Upper lobe of left lung (tissue), 6 donors: ENCODE results near the gene AMZ1. TPM values are rescaled to one million over a fixed set of nuclear protein-coding genes. Genes with fewer than 3 reads are reported as not detected.
"Not testable (repeated sequence)": the region's sequence is repeated elsewhere in the genome, so short reads cannot be mapped to it uniquely, and the experiment has no call there.

Source experiments
- ATAC-seq, 2 donors: fragments of 200-7000 bp; cut with Tn5 transposase; one replicate each; pipeline ENCODE4 v1.9.1; 2022; ENCODE audit warnings: mild to moderate bottlenecking in 2 of 2, moderate library complexity in 2 of 2; ENCODE audit not compliant: low FRiP score in 2 of 2
- DNase-seq, 2 donors: peaks; one replicate each; pipeline ENCODE4 v3.0.0-alpha.2; 2019 to 2020
- H3K27ac ChIP-seq, 4 donors: fragments of 200-600 bp; sonication (generic); one replicate each; pipeline ENCODE4 v1.5.1; 2016 to 2019
- H3K27me3 ChIP-seq, 4 donors: fragments of 200-600 bp; sonication (generic); one replicate each; pipeline ENCODE4 v1.5.1; 2017 to 2019
- H3K36me3 ChIP-seq, 4 donors: fragments of 200-600 bp; sonication (generic); one replicate each; pipeline ENCODE4 v1.5.1; 2016 to 2019
- H3K4me1 ChIP-seq, 4 donors: fragments of 200-600 bp; sonication (generic); one replicate each; pipeline ENCODE4 v1.5.1; 2018 to 2019
- H3K4me3 ChIP-seq, 4 donors: fragments of 200-600 bp; sonication (generic); one replicate each; pipeline ENCODE4 v1.5.1; 2017 to 2019; ENCODE audit warnings: mild to moderate bottlenecking in 2 of 4, moderate library complexity in 1 of 4
- H3K9me3 ChIP-seq, 4 donors: fragments of 200-600 bp; sonication (generic); one replicate each; pipeline ENCODE4 v1.5.1; 2018 to 2019
- EP300 ChIP-seq, 4 donors: sonication (generic); formaldehyde crosslinking; IDR thresholded peaks; one replicate each; pipeline ENCODE4 v1.5.1; 2017; ENCODE audit warnings: antibody characterized with exemption in 4 of 4, control low read depth in 2 of 4
- POLR2A ChIP-seq, 4 donors: fragments of 450-650 bp; IDR thresholded peaks; one replicate each; pipeline ENCODE4 v1.5.1; 2016 to 2017; ENCODE audit warnings: antibody characterized with exemption in 4 of 4, mild to moderate bottlenecking in 2 of 4
- POLR2AphosphoS5 ChIP-seq, 2 donors: sonication (generic); formaldehyde crosslinking; IDR thresholded peaks; one replicate each; pipeline ENCODE4 v1.5.1; 2017; ENCODE audit warnings: antibody characterized with exemption in 2 of 2
- WGBS, 2 donors: methylation state at CpG; one replicate each; pipeline ENCODE4 v1.1.5; 2017 to 2018; 5-methylcytosine and 5-hydroxymethylcytosine counted together
- total RNA-seq, 6 donors: library from RNA; depleted of rRNA in 4 of 6; stranded (reverse); fragments of >200 nt in 4 of 6; gene quantifications; one replicate each; pipeline versions ENCODE4 v1.1.0 to v1.2.1, GENCODE V29; 2016 to 2021
- TF ChIP-seq, protein P1 (sequence below), 6 experiments: fragments of 450-650 bp in 4 of 6; fragments of 200-600 bp in 2 of 6; sonication (generic) in 2 of 6; IDR thresholded peaks; one replicate each; pipeline ENCODE4 v1.5.1; 2016 to 2019; ENCODE audit warnings: antibody characterized with exemption in 6 of 6
- donor health status: DM: no; HTN: no; CAD: no; lungs with moderate emphysema.
- donor health status: DM: no; HTN: yes; CAD: no; lungs with severe emphysema.

Gene AMZ1
- total RNA-seq, 6 donors from 2014 or later: 0.30 to 16.6 (median 5.3) TPM

DNA sequence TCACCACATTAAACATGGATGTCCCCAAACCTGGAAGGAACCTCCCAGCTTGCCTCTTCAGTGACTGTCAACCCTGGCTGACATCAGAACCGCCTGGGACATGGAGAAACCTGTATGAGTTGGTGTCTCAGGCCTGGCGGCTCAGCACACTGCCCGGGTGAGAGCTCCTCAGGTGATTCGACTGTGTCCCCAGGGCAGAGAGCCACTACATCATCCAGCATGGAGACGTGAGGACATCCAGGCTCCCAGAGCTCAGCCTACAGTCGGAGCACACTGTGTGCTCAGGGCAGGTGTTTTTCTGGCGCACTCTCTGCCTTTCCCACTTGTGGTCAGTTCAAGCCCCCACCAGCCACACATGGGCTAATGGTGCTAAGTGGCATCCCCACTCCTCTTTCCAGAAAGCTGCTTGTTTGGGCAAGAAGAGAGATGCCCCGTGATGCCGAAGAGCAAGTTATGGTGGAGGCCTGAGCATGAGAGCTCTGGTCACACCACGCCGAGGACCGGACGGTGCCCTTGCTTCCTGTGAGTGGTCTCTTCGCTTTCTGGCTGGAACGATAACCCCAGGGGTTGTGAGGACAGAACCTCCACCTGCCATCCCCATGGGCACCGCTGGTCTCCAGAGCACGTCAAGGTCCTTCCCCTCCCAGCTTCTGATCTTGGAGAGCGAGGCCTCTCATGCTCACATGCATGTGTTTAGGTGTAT is 38.5 kb downstream of the AMZ1 start:
- no peak for DNase-seq
- 92 to 95% methylated on average over 9 to 18 of the region's 18 CpGs for WGBS, 2 donors
- peaks cover 0 to 49% (median 10%) of the 10 kb centered on the region in 4 donors for H3K36me3 ChIP-seq

DNA sequence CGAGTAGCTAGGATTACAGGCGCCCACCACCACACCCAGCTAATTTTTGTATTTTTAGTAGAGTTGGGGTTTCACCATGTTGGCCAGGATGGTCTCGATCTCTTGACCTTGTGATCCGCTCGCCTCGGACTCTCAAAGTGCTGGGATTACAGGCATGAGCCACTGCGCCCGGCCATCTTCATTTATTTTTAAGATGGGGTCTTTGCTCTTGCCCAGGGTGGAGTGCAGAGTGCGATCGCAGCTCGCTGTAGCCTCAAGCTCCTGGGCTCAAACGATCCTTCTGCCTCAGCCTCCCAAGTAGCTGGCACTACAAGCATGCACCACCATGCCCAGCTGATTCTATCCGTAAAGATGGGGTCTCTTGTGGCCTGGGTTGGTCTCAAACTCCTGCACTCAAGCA is 39.2 kb downstream of the AMZ1 start:
- H3K27ac ChIP-seq, H3K27me3 ChIP-seq, DNase-seq, ATAC-seq, H3K4me3 ChIP-seq, H3K9me3 ChIP-seq: not testable (repeated sequence)
- peaks cover 0 to 50% (median 10%) of the 10 kb centered on the region in 4 donors for H3K36me3 ChIP-seq
- H3K4me1 ChIP-seq: peaks cover 3 to 15% (median 12%) of the 10 kb centered on the region in 4 donors
- 88 to 92% methylated on average over 13 of the region's 13 CpGs for WGBS, 2 donors

More for the DNA sequence above, 38.5 kb downstream of the AMZ1 start:
- TF ChIP-seq POLR2AphosphoS5 (IDR thresholded peaks at IDR 0.05): no peak
- TF ChIP-seq EP300 (IDR thresholded peaks at IDR 0.05): no peak
- no peak for TF ChIP-seq POLR2A (IDR thresholded peaks at IDR 0.05)
- TF ChIP-seq, protein P1, sequence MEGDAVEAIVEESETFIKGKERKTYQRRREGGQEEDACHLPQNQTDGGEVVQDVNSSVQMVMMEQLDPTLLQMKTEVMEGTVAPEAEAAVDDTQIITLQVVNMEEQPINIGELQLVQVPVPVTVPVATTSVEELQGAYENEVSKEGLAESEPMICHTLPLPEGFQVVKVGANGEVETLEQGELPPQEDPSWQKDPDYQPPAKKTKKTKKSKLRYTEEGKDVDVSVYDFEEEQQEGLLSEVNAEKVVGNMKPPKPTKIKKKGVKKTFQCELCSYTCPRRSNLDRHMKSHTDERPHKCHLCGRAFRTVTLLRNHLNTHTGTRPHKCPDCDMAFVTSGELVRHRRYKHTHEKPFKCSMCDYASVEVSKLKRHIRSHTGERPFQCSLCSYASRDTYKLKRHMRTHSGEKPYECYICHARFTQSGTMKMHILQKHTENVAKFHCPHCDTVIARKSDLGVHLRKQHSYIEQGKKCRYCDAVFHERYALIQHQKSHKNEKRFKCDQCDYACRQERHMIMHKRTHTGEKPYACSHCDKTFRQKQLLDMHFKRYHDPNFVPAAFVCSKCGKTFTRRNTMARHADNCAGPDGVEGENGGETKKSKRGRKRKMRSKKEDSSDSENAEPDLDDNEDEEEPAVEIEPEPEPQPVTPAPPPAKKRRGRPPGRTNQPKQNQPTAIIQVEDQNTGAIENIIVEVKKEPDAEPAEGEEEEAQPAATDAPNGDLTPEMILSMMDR (IDR thresholded peaks at IDR 0.05): no peak
- ATAC-seq: no peak
- H3K9me3 ChIP-seq: no peaks in the 10 kb centered on the region
- no peaks in the 10 kb centered on the region for H3K27me3 ChIP-seq
- H3K4me1 ChIP-seq: peaks cover 3 to 15% (median 12%) of the 10 kb centered on the region in 4 donors
- H3K27ac ChIP-seq: no peak overlapping the region
- H3K4me3 ChIP-seq: no peak overlapping the region

DNA sequence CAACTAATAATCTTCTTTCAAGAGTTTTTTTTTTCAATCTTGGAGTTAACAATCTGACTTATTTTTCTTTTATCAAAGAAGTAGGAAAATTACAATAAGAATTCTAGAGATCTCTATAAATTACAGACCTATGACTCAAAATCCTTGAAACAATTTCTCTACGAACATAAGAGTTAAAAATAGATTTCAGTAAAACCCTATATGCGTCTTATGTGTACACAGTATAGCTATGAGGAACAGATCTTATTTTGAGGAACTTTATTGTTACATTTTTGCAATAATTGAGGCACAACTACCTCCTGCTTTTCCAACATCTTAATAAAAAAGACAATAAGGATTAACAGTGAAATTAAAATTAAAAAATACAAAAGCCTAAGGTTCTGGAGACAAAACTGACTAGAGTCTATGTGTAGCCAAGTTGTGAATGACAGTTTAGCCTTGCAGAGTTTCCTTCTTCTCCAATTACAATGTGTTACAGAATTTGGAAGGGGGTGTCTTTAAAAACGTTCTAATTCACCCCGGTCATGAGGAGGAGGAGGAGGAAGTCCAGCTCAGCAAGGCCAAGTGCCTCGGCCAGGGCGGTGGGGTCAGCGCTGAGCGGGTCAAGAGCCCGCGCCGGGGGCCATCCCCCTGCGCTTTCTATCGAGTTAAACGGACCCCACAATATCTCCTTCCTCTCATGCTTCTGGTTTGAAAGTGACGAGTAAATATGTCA is 40.5 kb downstream of the AMZ1 start:
- Histone ChIP-seq H3K27ac (peak overlapping the region in 3 of 4 donors; percentile 2 to 69 (median 26)), H3K27me3 (no peaks in the 10 kb centered on the region), H3K4me1 (peaks cover 8 to 24% (median 14%) of the 10 kb centered on the region in 4 donors), H3K36me3 (peaks cover 0 to 44% (median 10%) of the 10 kb centered on the region in 4 donors), H3K4me3 (no peak overlapping the region), H3K9me3 (no peaks in the 10 kb centered on the region)
- TF ChIP-seq, protein P1 (IDR thresholded peaks at IDR 0.05): no peak
- TF ChIP-seq POLR2A (IDR thresholded peaks at IDR 0.05): peak in 1 of 4 donors; percentile 46
- 57 to 64% methylated on average over 15 of the region's 15 CpGs for WGBS, 2 donors
- ATAC-seq: peak in 1 of 2 donors; percentile 42
- DNase-seq: peak in 1 of 2 donors; percentile 81

DNA sequence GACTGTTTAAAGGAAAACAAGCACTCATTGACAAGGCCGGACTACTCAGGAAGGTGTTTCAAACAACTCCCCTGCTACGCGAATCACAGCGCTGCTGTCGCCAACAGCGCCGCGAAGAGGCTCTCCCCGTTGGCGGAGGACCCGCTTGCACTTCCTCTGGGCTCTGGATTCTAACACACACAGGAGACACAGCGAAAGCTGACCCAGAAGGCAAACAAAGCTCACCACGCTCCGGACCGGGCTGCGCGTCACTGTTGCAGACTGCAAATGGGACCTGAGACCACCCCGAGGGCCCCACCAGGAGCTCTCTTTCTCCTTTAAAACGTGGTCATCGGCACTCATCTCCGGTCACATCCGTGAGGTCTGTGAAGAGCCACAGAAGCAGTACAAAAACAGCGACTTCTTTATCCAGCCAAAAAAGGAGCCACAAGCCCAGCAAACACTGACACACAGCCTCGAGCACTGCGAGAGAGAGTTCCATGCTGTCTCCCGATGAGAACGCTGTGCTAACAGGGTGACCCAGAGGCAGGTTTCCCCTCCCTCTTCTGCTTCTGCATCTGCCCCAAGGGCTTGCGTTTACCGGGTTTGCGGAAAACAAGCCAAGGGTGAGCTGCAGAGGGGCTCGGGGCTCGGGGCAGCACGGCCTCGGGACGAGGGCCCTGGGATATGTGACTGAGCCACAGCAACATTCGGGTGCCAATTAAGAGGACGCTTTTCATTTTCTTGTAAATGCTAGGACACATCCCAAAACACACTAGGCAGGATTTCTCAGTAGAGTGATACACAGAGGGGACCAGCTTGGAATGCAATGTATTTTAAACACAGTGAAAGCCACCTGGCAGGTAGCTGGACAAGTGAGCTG is 41.3 kb downstream of the AMZ1 start:
- ATAC-seq: peak in 1 of 2 donors; percentile 28
- Histone ChIP-seq H3K4me1 (peaks cover 12 to 32% (median 15%) of the 10 kb centered on the region in 4 donors), H3K4me3 (no peak overlapping the region), H3K27ac (peak overlapping the region in 3 of 4 donors; percentile 2 to 69 (median 53)), H3K9me3 (no peaks in the 10 kb centered on the region), H3K36me3 (peaks cover 0 to 43% (median 10%) of the 10 kb centered on the region in 4 donors), H3K27me3 (no peaks in the 10 kb centered on the region)
- 75 to 83% methylated on average over 30 to 37 of the region's 37 CpGs for WGBS, 2 donors
- DNase-seq: peak in 1 of 2 donors; percentile 80
- TF ChIP-seq POLR2A (IDR thresholded peaks at IDR 0.05): no peak
- no peak for TF ChIP-seq EP300 (IDR thresholded peaks at IDR 0.05)
- no peak for TF ChIP-seq POLR2AphosphoS5 (IDR thresholded peaks at IDR 0.05)
- TF ChIP-seq, protein P1 (IDR thresholded peaks at IDR 0.05): no peak
